PFSK-1 (cell line): ENCODE data around the gene TYRO3.

Experiments used
- POLR2AphosphoS5 ChIP-seq: IDR thresholded peaks from 2 replicates; pipeline ENCODE4 v1.6.1; 2012; ENCODE audit warnings: low read depth, mild to moderate bottlenecking, control low read depth, low read length, moderate library complexity
- SIN3A ChIP-seq: IDR thresholded peaks from 2 replicates; pipeline ENCODE4 v1.6.1; 2012; ENCODE audit warnings: mild to moderate bottlenecking, low read length, moderate library complexity, borderline replicate concordance; ENCODE audit not compliant: insufficient read depth
- TAF1 ChIP-seq: IDR thresholded peaks from 2 replicates; pipeline ENCODE4 v1.6.1; 2012; ENCODE audit warnings: low read length, control low read depth, borderline replicate concordance; ENCODE audit not compliant: insufficient read depth
- TF ChIP-seq, protein P1 (sequence below), 2 experiments: IDR thresholded peaks; 2 replicates each; pipeline versions ENCODE4 v1.6.1 to v1.8.0; 2011 to 2012; ENCODE audit warnings: low read depth in 2 of 2, low read length in 2 of 2, control low read depth in 1 of 2, inconsistent platforms in 1 of 2, mild to moderate bottlenecking in 1 of 2, moderate library complexity in 1 of 2; ENCODE audit not compliant: insufficient read depth in 1 of 2

DNA sequence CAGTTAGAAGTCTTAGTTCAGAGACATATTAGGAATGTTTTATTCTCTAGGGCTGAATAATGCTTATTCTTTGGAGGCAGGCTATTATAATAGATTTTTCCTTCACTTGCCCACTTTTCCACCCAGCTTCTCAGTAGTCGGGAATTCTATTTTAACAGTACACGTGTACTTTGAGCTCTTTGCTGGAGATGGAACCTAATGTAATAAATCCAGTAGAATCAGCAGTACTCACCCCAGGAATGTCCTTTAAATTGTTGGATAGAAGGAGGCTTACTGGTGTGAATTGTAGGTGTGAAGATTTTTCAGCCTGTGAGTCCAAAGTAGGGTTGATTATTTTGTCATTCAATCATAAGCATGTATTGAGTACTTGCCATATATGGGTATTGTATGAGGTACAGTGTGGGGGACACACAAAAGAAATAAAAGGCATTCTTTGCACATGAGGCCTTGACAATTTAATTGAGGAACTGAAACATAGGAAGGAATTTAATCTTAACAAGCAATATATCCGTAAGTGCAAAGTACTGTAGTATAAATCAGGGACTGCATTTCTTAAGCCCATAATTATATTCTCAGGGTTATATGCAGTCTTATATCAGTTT is 71.7 kb downstream of the TYRO3 start:
- TF ChIP-seq TAF1 (no peak), SIN3A (no peak), POLR2AphosphoS5 (no peak)
- TF ChIP-seq, protein P1, sequence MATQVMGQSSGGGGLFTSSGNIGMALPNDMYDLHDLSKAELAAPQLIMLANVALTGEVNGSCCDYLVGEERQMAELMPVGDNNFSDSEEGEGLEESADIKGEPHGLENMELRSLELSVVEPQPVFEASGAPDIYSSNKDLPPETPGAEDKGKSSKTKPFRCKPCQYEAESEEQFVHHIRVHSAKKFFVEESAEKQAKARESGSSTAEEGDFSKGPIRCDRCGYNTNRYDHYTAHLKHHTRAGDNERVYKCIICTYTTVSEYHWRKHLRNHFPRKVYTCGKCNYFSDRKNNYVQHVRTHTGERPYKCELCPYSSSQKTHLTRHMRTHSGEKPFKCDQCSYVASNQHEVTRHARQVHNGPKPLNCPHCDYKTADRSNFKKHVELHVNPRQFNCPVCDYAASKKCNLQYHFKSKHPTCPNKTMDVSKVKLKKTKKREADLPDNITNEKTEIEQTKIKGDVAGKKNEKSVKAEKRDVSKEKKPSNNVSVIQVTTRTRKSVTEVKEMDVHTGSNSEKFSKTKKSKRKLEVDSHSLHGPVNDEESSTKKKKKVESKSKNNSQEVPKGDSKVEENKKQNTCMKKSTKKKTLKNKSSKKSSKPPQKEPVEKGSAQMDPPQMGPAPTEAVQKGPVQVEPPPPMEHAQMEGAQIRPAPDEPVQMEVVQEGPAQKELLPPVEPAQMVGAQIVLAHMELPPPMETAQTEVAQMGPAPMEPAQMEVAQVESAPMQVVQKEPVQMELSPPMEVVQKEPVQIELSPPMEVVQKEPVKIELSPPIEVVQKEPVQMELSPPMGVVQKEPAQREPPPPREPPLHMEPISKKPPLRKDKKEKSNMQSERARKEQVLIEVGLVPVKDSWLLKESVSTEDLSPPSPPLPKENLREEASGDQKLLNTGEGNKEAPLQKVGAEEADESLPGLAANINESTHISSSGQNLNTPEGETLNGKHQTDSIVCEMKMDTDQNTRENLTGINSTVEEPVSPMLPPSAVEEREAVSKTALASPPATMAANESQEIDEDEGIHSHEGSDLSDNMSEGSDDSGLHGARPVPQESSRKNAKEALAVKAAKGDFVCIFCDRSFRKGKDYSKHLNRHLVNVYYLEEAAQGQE (IDR thresholded peaks at IDR 0.05; ENCODE audit: insufficient read depth in 1 of 2, low read depth in 2 of 2, low read length in 2 of 2) = no peak
